Activated naive CD8-positive, alpha-beta T cell treated with anti-CD3 and anti-CD28 coated beads, Interleukin-2, amount 10 ng/mL, durations not matched to agents 7 days and 5 days (primary cell): ENCODE measurements around the gene OLFML1. TPM values are rescaled to one million over a fixed set of nuclear protein-coding genes. Genes with fewer than 3 reads are reported as not detected.
A peak's percentile ranks its signal among the peaks of the same experiment; 100 is the strongest.

Experiments used
- ATAC-seq: fragments of 150-1000 bp; cut with Tn5 transposase; one replicate; pipeline ENCODE4 v1.10.0; 2021; ENCODE audit warnings: low read depth, moderate library complexity
- POLR2A ChIA-PET: fragments of 350-600 bp; sonication (Branson Sonifier 250); formaldehyde crosslinking; loops from one replicate; lab custom pipeline; 2021; ENCODE audit warnings: antibody characterized with exemption; lab: Charles Lee
- DNase-seq: peaks from one replicate; pipeline ENCODE4 v3.0.0; 2021
- H3K27ac Mint-ChIP-seq: one replicate; pipeline ENCODE4 v1.8.0; 2022; ENCODE audit warnings: mild to moderate bottlenecking, mixed read lengths
- H3K27me3 Mint-ChIP-seq: one replicate; pipeline ENCODE4 v1.8.0; 2022; ENCODE audit warnings: mild to moderate bottlenecking, moderate library complexity, mixed read lengths
- H3K36me3 Mint-ChIP-seq: one replicate; pipeline ENCODE4 v1.8.0; 2021; ENCODE audit warnings: mild to moderate bottlenecking, mixed read lengths
- H3K4me1 Mint-ChIP-seq: one replicate; pipeline ENCODE4 v1.8.0; 2021; ENCODE audit warnings: mixed read lengths
- H3K4me3 Mint-ChIP-seq: one replicate; pipeline ENCODE4 v1.8.0; 2022; ENCODE audit warnings: mild to moderate bottlenecking, moderate library complexity, mixed read lengths
- H3K9me3 Mint-ChIP-seq: one replicate; pipeline ENCODE4 v1.8.0; 2021; ENCODE audit warnings: mixed read lengths
- total RNA-seq, 2 experiments: library from RNA; stranded (reverse); gene quantifications; one replicate each; pipeline ENCODE4 v1.2.3, GENCODE V29; 2021

The OLFML1 gene
- total RNA-seq, 2 experiments from 2014 or later, result not detected

DNA sequence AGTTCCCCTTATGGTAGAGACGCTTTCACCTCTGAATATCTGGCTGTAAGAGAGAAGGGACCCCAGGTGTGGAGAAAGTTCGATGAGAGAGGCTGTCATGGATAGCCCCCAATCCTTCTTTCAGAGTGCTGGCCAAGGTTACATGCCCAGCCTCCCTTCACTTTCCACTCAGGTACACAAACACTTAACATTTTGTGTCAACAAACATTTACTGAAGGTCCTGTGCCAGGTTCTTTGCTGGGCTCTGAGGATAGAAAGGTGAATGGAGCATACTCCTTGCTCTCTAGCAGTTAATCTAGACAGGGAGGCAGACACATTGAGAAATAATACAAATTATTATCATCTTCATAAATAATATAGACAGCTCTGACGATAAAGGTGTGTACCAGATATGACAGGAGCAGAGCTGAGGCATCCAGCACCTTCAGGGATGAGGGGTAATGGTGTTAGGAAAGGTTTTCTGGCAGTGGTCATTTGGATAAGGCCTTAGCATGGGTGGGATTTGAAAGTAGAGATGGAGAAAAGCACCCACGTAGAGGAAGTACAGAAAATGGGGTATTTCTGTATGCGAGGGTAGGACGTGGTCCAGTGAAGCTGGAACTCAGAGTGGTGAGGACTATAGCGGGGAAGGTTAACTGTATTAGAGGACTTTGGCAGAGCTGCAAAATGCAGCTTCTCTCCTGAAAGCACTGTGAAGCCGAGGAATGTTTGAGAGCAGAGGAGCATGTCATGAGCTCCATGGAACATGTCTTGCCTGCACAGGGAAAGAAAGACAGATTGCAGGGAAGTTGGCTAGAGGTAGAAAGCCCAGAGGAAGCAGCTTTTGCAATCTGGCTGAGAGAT is 48.1 kb downstream of the OLFML1 start:
- H3K36me3 Mint-ChIP-seq, result peaks cover 11% of the 10 kb centered on the region
- H3K27ac Mint-ChIP-seq, result no peak overlapping the region
- peaks cover 2% of the 10 kb centered on the region for H3K9me3 Mint-ChIP-seq
- ATAC-seq, result no peak
- peaks cover 5% of the 10 kb centered on the region for H3K27me3 Mint-ChIP-seq
- peaks cover 53% of the 10 kb centered on the region for H3K4me1 Mint-ChIP-seq
- no peak for DNase-seq
- no peak overlapping the region for H3K4me3 Mint-ChIP-seq
- POLR2A ChIA-PET, result interaction anchor here (1.2 kb wide), 1 partner anchor 13 kb away, joined by 3 read pairs; no protein-coding TSS in a partner anchor

DNA sequence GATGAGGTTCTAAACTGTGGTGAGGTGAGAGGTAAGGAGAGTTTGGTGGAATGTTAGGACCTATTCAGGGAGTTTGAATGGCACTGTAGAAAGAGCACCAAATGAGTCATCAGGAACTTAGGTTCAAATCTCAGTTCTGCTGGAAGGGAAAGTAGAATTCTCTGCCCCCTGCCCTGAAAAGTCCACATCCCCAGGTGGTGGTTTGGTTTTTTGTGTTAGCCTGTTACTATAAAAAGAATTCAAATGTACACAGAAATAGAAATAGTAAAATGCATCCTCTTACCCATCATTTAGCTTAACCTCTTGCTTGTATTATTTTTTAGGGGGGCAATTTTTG is 48.7 kb downstream of the OLFML1 start:
- H3K4me3 Mint-ChIP-seq, result no peak overlapping the region
- DNase-seq (no peak), ATAC-seq (no peak)
- peaks cover 11% of the 10 kb centered on the region for H3K36me3 Mint-ChIP-seq
- H3K4me1 Mint-ChIP-seq, result peaks cover 53% of the 10 kb centered on the region
- H3K9me3 Mint-ChIP-seq, result peaks cover 2% of the 10 kb centered on the region
- POLR2A ChIA-PET, result interaction anchor here (1.2 kb wide), 1 partner anchor 13 kb away, joined by 3 read pairs; no protein-coding TSS in a partner anchor
- no peak overlapping the region for H3K27ac Mint-ChIP-seq
- H3K27me3 Mint-ChIP-seq, result peaks cover 5% of the 10 kb centered on the region

DNA sequence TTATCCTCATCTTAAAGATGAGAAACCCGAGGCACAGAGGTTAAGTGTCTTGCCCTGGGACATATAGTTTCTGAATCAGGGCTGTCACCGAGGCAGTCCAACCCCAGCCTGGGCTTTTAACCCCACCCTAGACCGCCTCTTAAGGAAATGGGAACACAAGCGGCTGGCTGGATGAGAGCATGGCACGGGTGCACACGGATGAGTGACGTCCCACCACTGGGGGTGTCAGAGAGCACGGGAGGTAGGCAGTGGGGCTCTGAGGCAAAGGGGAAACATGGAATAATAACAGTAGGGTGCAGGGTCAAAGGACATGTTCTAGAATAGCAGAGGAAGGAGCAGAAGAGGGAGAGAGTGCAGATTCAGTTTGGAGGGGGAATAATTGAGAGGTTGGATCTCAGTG is 50.8 kb downstream of the OLFML1 start:
- Mint-ChIP-seq H3K27ac (no peak overlapping the region), H3K9me3 (peaks cover 2% of the 10 kb centered on the region), H3K4me3 (no peak overlapping the region), H3K4me1 (peaks cover 56% of the 10 kb centered on the region), H3K27me3 (peaks cover 5% of the 10 kb centered on the region), H3K36me3 (peaks cover 13% of the 10 kb centered on the region)
- ATAC-seq, result peak; percentile 27
- DNase-seq, result no peak
- POLR2A ChIA-PET, result no interaction called here

DNA sequence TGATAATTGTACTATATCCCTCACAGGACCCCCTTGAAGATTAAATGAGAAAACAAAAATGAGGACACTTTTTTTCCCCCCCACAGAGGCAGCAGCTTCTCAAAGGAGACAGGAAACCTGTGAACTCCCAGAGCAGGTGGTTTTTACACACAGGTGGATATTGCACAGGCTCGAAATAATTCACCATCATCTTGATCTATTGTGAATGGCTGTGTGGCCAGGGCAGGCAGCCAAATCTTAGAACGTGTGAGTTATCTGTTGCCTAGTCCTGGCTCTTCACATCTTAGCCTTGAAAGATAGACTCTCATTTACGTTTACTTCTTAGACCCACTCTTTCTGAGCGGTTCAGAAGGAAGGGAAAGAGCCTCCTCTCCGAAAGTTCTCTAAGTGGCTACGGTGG is 52.0 kb downstream of the OLFML1 start:
- no peak overlapping the region for H3K4me3 Mint-ChIP-seq
- no peak for DNase-seq
- H3K4me1 Mint-ChIP-seq, result peaks cover 61% of the 10 kb centered on the region
- ATAC-seq, result no peak
- peaks cover 10% of the 10 kb centered on the region for H3K36me3 Mint-ChIP-seq
- H3K9me3 Mint-ChIP-seq, result peaks cover 2% of the 10 kb centered on the region
- peaks cover 5% of the 10 kb centered on the region for H3K27me3 Mint-ChIP-seq
- no peak overlapping the region for H3K27ac Mint-ChIP-seq
- POLR2A ChIA-PET, result interaction anchor here (0.8 to 1.9 kb wide), 2 partner anchors 17 to 24 kb away, joined by 4 to 5 read pairs; partner anchors contain the start of gene PPFIBP2

DNA sequence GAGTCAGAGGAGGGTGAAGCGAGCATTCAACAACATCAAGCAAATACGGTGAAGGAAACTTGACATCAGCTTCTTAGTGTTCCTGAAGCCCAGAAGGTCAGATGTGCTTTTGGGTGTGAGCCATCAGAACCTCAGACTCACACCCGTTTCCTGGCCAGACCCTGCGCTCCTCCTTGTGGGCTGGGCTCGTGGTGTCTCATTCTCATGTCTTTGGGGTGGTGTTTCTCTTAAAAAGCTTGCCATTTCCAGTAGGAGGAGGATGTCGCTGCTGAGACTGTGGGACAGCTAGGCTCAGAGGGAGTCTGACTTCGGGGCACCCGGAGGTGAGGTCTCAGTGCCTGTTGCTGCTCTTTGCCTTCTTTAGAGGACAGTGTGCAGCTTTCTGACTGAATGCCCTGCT is 52.7 kb downstream of the OLFML1 start:
- Mint-ChIP-seq H3K27me3 (peaks cover 5% of the 10 kb centered on the region), H3K36me3 (peaks cover 10% of the 10 kb centered on the region), H3K27ac (peak overlapping the region; percentile 73), H3K4me3 (peak overlapping the region; percentile 73), H3K9me3 (peaks cover 2% of the 10 kb centered on the region), H3K4me1 (peaks cover 63% of the 10 kb centered on the region)
- POLR2A ChIA-PET, result interaction anchor here (1.1 to 1.9 kb wide), 3 partner anchors 10 to 25 kb away, joined by 3 to 5 read pairs (median 3); no protein-coding TSS in a partner anchor
- peak; percentile 89 for ATAC-seq
- peak; percentile 52 for DNase-seq

DNA sequence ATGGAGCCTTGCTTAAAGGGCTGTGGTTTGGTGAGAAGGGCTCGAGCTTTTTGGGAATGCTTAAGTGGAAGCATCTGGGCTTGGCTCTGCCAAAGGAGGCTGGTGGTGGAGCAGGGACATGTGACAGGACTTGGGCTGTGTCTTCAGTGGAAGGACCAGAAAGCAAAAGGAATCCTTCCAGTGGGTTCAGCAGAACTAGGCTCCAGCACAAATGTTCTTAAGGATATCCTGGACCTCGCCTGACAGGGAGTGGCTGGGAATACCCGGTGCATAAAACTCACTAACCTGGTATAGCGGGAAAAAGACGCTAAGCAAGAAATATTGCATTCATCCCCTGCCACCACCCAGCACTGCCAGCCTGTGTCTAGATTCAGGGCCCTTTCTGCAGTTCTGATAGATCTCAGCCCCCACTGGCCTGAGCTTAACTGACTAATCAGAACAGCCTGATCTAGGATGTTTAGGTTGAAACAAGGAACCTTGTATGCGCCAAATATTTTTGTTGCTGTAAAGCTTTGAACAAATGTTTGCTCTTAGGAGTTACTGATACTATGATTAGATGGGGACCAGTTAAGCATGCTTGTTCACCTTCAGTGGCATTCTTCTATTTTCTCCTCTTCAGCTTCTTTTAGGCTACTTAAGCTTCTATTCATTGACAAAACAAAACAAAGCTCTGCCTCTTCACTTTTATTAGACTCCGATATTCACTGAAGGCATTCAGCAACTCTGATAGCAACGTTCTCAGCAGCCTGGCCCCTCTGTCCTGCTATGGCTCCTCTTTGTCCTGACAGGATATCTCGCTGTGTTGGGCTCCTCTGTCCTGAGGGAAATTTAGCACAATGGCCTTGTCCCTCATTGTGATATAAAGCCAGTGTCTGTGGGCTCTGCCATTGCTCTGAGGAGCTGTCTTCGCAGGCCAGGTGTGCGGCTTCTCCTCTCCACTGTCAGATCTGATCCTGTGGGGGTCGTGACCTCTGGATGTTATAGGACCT is 53.5 kb downstream of the OLFML1 start:
- peak overlapping the region; percentile 73 for H3K27ac Mint-ChIP-seq
- peaks cover 2% of the 10 kb centered on the region for H3K9me3 Mint-ChIP-seq
- peak overlapping the region; percentile 73 for H3K4me3 Mint-ChIP-seq
- H3K27me3 Mint-ChIP-seq, result peaks cover 5% of the 10 kb centered on the region
- peaks cover 64% of the 10 kb centered on the region for H3K4me1 Mint-ChIP-seq
- ATAC-seq (no peak), DNase-seq (no peak)
- peaks cover 8% of the 10 kb centered on the region for H3K36me3 Mint-ChIP-seq
- POLR2A ChIA-PET, result interaction anchor here (1.1 kb wide), 2 partner anchors 9 to 26 kb away, joined by 3 read pairs; no protein-coding TSS in a partner anchor

DNA sequence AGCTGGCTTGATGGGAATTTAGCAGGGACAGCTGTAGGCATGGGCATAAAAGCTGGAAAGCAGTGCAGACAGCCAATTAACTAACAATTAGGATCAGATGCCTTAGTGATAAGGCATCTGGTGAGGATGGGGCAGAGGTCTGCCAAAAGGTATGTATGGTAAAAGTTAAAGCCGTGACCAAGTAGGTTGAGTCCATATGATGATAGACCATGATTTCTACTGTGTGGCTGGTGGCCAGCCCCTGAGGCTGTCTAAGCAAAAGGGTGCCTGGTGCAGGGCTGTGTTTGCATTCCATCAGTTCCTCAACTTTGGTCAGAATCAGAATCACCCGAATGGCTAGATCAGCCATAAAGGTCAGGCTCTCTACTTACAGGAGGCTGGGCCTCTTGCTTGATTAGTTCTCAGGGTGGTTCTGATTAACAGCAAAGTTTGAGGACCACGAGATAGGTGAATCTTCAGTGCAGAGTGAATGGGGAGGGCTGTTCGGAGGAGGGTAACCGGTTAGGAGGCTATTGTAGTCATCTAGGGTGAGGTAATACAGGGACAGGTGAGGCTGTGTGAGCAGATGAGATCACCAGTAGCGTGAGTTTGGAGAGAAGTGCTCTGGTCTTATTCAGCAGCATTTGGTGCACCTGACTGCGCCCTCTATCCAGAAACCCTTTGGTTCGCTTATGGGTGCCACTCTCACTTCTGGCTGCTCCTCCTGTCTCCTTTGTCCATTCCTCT is 55.7 kb downstream of the OLFML1 start:
- H3K36me3 Mint-ChIP-seq, result peaks cover 6% of the 10 kb centered on the region
- H3K27me3 Mint-ChIP-seq, result peaks cover 5% of the 10 kb centered on the region
- DNase-seq, result no peak
- POLR2A ChIA-PET, result no interaction called here
- H3K4me3 Mint-ChIP-seq, result no peak overlapping the region
- peaks cover 50% of the 10 kb centered on the region for H3K4me1 Mint-ChIP-seq
- no peak overlapping the region for H3K27ac Mint-ChIP-seq
- no peak for ATAC-seq
- H3K9me3 Mint-ChIP-seq, result no peaks in the 10 kb centered on the region

DNA sequence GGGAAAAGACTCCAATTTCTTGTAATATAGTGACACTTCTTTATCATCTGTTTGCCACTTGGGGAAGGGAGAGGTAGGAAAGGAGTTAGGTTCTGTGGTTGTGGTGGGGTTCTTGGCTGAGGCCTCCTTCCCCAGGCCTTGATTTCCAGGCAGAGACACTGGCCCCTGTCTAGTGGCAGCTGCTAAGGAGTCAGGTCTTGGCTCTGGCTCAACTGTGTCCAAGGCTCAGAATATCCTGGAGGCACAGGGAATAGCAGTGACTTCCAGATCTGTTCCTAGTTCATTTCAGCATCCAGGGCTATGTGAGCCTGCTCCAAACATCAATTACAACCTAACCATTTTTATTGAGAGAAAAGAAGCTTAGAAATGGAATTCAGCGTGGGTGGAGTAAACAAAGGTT is 58.0 kb downstream of the OLFML1 start:
- ATAC-seq, result no peak
- H3K4me1 Mint-ChIP-seq, result peaks cover 28% of the 10 kb centered on the region
- POLR2A ChIA-PET, result no interaction called here

DNA sequence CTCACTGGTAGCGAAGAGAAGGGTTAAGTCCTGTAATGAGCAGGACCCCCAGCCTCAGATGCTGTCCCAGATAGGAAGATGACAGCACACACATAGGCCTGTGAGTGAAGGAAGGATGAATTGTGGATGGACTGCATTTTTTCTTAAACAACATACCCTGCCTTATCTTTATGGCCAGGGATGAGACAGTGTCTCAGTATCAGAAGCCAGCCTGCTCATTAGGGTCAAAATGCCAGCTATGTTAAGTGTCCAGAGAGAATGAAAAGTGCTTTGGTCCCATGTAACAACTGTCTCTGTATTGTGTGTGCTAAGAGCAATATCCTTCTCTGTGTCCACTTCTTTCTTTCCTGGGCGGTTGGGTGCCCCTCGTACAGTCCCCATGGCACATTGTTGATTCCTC is 58.7 kb downstream of the OLFML1 start:
- POLR2A ChIA-PET, result no interaction called here
- DNase-seq (no peak), ATAC-seq (no peak)
- H3K4me3 Mint-ChIP-seq, result no peak overlapping the region
- no peaks in the 10 kb centered on the region for H3K9me3 Mint-ChIP-seq
- H3K36me3 Mint-ChIP-seq, result peaks cover 4% of the 10 kb centered on the region
- H3K27me3 Mint-ChIP-seq, result no peaks in the 10 kb centered on the region
- H3K4me1 Mint-ChIP-seq, result peaks cover 24% of the 10 kb centered on the region
- H3K27ac Mint-ChIP-seq, result no peak overlapping the region

More for the DNA sequence above, 58.0 kb downstream of the OLFML1 start:
- H3K4me3 Mint-ChIP-seq, result no peak overlapping the region
- DNase-seq, result no peak
- H3K27ac Mint-ChIP-seq, result no peak overlapping the region
- peaks cover 4% of the 10 kb centered on the region for H3K36me3 Mint-ChIP-seq
- H3K27me3 Mint-ChIP-seq, result no peaks in the 10 kb centered on the region
- H3K9me3 Mint-ChIP-seq, result no peaks in the 10 kb centered on the region

DNA sequence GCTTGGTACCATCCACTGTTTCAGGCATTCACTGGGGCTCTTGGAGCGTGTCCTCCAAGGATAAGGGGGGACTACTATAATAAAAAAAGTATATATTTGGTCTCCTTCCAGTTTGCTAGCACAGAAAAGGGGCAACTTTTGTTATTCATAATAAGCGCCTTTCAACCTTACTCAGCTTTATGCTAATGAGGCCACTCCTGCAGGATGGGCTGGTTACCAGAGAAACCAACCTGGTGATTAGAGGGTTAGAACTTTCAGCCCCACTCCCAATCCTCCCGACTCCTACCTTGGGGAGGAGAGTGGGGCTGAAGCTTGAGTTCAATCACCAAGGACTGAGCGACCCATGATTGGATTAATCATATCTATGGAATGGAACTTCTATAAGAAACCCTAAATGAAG is 60.3 kb downstream of the OLFML1 start:
- Mint-ChIP-seq H3K27ac (no peak overlapping the region), H3K4me3 (no peak overlapping the region), H3K27me3 (no peaks in the 10 kb centered on the region), H3K4me1 (peaks cover 18% of the 10 kb centered on the region), H3K9me3 (no peaks in the 10 kb centered on the region), H3K36me3 (peaks cover 6% of the 10 kb centered on the region)
- no peak for DNase-seq
- no peak for ATAC-seq
- POLR2A ChIA-PET, result no interaction called here

DNA sequence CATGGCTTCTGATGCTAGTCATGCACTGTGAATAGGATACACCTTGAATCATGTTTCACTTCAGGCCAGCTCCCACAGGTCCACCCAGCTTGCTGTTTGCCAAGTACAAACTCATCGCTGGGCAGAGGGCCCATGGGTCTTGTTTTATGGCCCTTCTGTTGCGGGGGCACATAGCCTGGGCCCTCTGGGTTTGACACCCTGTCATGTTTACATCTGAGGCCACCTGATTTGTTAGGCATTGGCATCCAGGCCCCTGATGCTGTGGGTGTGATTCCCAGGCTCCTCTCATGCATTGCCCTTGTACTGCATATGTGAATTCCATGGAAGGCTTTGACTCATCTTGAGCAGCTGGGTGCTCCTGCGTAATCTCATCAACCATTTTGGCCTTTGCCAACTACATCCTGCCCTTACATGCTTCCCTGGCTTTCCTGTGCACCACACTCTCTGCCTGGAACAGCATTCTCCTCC is 61.1 kb downstream of the OLFML1 start:
- H3K36me3 Mint-ChIP-seq, result peaks cover 6% of the 10 kb centered on the region
- peaks cover 18% of the 10 kb centered on the region for H3K4me1 Mint-ChIP-seq
- no peak overlapping the region for H3K4me3 Mint-ChIP-seq
- H3K27me3 Mint-ChIP-seq, result no peaks in the 10 kb centered on the region
- ATAC-seq, result no peak
- no peaks in the 10 kb centered on the region for H3K9me3 Mint-ChIP-seq
- POLR2A ChIA-PET, result no interaction called here
- no peak overlapping the region for H3K27ac Mint-ChIP-seq
- no peak for DNase-seq

DNA sequence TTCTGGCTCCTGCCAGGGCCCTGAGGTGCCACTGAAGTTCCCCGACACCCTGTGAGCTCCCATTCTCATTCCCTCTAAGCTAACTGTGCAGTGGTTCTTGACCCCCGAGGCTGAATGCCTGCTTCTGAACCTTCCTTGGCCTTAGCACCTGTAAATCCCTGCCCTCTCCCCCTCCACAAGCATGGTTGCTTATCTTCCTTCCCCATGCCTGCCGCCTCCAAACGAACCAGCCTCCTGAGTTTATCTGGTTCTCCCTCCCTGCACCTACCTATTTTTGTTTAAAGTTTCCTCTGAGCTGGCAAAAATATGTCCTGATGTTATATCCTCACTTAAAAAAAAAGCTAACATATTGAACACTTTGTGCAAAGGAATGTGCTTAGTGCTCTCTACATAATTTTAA is 62.4 kb downstream of the OLFML1 start:
- POLR2A ChIA-PET, result interaction anchor here (0.9 to 1.0 kb wide), 2 partner anchors 9 to 13 kb away, joined by 3 read pairs; no protein-coding TSS in a partner anchor
- Mint-ChIP-seq H3K9me3 (no peaks in the 10 kb centered on the region), H3K36me3 (peaks cover 6% of the 10 kb centered on the region), H3K27ac (peak overlapping the region; percentile 31), H3K4me1 (peaks cover 13% of the 10 kb centered on the region), H3K4me3 (no peak overlapping the region), H3K27me3 (no peaks in the 10 kb centered on the region)
- ATAC-seq, result no peak
- DNase-seq, result no peak
